A375 (cell line): ENCODE measurements around the gene TPSAB1. TPM values are rescaled to one million over a fixed set of nuclear protein-coding genes. Genes with fewer than 3 reads are reported as not detected.

Source experiments
- total RNA-seq: library from RNA; depleted of rRNA; stranded (reverse); fragments of >200 nt; shearing (Covaris generic); gene quantifications from 2 replicates; pipeline ENCODE4 v1.2.3, GENCODE V29; 2014; rRNA removed

Gene TPSAB1
- total RNA-seq = not detected in 2 replicates

GRCh38 chr16:1240436-1240835 is at the start of gene TPSAB1:
TSS of gene TPSAB1 (plus strand) at chr16:1240705. CDS start at chr16:1240939, 234 bp downstream.

GRCh38 chr16:1225051-1225451 is 15.5 kb upstream of the TPSAB1 start, which contains the start of gene TPSG1:
TSS of gene TPSG1 (minus strand) at chr16:1225268. CDS start at chr16:1225252, 16 bp downstream.

GRCh38 chr16:1230084-1230470 is 10.4 kb upstream of the TPSAB1 start, which contains the start of gene TPSB2:
TSS of gene TPSB2 (minus strand) at chr16:1230184. CDS start at chr16:1229951, 233 bp downstream.

GRCh38 chr16:1255276-1256122 is 15.0 kb downstream of the TPSAB1 start, which contains the start of gene TPSD1:
TSS of gene TPSD1 (plus strand) at chr16:1256069. CDS start at chr16:1256281, 212 bp downstream.

Other genes starting within 250 kb of the TPSAB1 start
- not detected in 2 replicates for gene SSTR5, start 168.0 kb upstream of the TPSAB1 start, total RNA-seq
- gene C1QTNF8, start 144.5 kb upstream of the TPSAB1 start, total RNA-seq = not detected in 2 replicates
- gene CACNA1H, start 87.6 kb upstream of the TPSAB1 start, total RNA-seq = not detected in 2 replicates
- not detected in 2 replicates for gene TPSG1, start 15.4 kb upstream of the TPSAB1 start, total RNA-seq
- gene TPSB2, start 10.5 kb upstream of the TPSAB1 start, total RNA-seq = not detected in 2 replicates
- not detected in 2 replicates for gene TPSD1, start 15.4 kb downstream of the TPSAB1 start, total RNA-seq
- gene UBE2I, start 68.9 kb downstream of the TPSAB1 start, total RNA-seq = 87.7 and 92.0 TPM in 2 replicates
- gene BAIAP3, start 92.9 kb downstream of the TPSAB1 start, total RNA-seq = 2.0 and 2.3 TPM in 2 replicates
- 118 and 121 TPM in 2 replicates for gene TSR3, start 111.2 kb downstream of the TPSAB1 start, total RNA-seq
- 44.4 and 45.1 TPM in 2 replicates for gene GNPTG, start 111.2 kb downstream of the TPSAB1 start, total RNA-seq
- 12.9 and 19.0 TPM in 2 replicates for gene UNKL, start 174.0 kb downstream of the TPSAB1 start, total RNA-seq
- gene UQCC4, start 180.0 kb downstream of the TPSAB1 start, total RNA-seq = 59.5 and 73.9 TPM in 2 replicates
- gene PERCC1, start 190.4 kb downstream of the TPSAB1 start, total RNA-seq = not detected in 2 replicates
- gene CCDC154, start 203.9 kb downstream of the TPSAB1 start, total RNA-seq = 2.1 TPM in 1 of 2 replicates, not detected in the other
- 103 and 114 TPM in 2 replicates for gene CLCN7, start 234.3 kb downstream of the TPSAB1 start, total RNA-seq
- gene PTX4, start 248.2 kb downstream of the TPSAB1 start, total RNA-seq = not detected in 2 replicates